Cerebellar nuclear complex (tissue), 1 donor: ENCODE measurements around the gene TOR1B.
"Not testable (repeated sequence)": the region's sequence is repeated elsewhere in the genome, so short reads cannot be mapped to it uniquely, and the experiment has no call there.

Source experiments
- DNase-seq, 2 experiments: peaks; one replicate each; lab custom pipeline; 2025; lab: John Stamatoyannopoulos, UW

Gene TOR1B

DNA sequence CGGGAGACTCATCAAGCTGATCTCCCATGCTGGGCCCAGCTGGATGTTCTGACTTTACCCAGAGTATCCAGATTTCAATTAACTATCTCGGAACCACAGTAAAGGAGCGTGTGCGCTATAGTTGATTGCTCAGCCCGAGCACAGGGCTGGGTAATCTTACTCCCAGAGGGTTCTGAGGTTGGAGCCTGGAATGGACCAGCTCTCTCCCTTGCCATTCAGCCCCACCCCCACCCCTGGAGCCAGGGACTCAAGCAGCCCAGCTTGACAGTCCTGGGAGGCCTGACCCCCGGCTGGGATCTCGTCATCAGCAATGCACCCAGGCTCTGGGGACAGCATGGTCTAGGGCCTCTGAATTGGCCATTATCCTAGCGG is 26.4 kb upstream of the TOR1B start:
- no peak for DNase-seq

DNA sequence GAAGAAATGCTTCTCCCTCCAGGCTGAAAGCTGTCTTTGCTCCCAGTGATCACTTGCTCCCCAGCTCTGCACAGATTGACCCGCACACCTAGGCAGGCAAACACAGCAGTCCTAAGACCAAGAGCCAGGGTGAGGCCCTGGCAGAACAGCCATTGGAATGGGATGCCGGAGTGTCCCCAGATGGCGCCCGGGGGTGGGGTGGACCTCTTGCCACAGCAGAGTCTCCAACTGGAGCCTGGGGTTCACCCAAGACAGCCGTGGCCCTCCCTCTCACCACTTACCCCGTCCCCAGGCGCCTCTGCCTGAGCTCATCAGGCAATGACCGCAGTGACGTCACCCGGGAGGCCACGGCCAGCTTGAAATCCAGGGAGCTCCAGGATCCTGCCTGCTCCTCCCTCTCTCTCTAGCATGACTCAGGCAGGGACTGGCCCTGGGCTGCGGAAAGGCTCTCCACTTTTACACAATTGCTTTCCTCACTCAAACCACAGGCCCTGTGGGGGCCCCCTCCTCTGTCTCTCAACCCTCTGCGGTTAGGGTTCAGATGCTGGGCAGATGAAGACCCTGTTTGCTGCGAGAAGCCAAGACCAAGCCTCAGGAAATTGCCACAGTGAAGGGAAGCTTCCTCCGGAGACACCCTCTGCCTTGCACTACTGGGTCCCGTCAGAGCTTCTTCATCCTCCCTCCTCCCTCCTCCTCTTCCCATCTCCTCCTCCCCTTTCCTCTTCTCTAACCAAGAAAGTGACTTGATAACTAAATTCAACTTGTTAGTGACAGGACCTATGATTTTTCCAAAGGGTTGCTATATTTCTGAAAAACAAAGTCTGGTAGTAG is 25.8 kb upstream of the TOR1B start:
- no peak for DNase-seq

DNA sequence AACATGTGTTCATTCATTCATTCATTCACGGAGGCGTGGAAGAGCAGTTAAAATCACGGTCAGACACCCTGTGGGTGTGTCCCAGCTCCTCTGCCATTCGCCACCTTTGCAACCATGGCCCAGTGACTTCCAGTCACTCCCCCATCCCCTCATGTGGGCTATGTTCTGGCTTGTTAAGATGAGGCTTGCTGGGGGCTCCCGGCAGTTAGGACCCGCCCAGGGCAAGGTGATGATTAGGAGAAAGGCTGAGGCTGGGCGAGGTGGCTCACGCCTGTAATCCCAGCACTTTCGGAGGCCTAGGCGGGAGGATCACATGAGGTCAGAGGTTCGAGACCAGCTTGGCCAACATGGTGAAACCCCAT is 25.2 kb upstream of the TOR1B start:
- no peak for DNase-seq

GRCh38 chr9:129778469-129778868 is 24.5 kb upstream of the TOR1B start:
- DNase-seq = no peak

DNA sequence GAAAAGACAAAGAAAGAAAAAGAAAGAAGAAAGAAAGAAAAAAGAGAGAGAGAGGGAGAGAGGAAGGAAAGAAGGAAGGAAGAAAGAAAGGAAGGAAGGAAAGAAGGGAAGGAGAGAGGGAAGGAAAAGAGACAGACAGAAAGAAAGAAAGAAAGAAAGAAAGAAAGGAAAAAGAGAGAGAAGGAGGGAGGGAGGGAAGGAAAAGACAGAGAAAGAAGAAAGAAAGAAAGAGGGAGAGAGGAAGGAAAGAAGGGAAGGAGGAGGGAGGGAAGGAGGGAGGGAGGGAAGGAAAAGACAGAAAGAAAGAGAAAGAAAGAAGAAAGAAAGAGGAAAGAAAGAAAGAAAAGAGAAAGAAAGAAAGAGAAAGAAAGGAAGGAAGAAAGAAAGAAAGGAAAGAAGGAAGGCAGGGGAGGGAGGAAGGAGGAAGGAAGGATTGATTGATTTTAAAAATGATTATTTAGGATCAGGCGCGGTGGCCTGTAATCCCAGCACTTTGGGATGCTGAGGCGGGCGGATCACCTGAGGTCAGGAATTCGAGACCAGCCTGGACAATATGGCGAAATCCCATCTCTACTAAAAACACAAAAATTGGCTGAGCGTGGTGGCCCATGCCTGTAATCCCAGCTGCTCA is 23.3 kb upstream of the TOR1B start:
- DNase-seq = no peak

DNA sequence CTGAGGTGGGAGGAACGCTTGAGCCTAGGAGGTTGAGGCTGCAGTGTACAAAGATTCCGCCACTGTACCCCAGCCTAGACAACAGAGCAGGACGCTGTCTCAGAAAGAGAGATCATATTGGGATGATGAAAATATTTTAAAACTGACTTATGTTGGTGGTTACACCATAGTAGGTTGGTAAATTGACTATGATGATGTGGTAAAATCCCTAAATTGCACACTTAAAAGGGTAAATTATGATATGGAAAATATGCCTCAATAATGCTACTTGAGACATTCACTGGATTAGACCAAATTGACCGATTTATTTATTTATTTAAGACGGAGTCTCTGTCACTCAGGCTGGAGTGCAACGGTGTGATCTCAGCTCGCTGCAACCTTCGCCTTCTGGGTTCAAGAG is 21.9 kb upstream of the TOR1B start:
- DNase-seq = no peak

DNA sequence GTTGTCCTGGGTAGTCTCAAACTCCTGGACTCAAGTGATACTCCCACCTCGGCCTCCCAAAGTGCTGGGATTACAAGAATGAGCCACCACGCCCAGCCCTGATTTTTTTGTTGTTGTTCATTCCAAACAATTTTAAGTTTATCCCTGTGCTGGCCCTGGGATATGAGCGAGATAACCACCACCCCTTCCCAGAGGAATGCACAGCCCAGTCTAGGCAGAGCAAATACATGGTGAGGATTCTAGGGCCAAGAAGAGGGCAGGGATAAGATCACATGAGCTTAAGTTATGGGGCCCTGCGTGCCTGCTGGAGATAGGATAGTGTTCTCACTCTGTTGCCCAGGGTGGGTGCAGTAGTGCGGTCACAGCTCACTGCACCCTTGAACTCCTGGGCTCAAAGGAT is 21.0 kb upstream of the TOR1B start:
- no peak for DNase-seq

DNA sequence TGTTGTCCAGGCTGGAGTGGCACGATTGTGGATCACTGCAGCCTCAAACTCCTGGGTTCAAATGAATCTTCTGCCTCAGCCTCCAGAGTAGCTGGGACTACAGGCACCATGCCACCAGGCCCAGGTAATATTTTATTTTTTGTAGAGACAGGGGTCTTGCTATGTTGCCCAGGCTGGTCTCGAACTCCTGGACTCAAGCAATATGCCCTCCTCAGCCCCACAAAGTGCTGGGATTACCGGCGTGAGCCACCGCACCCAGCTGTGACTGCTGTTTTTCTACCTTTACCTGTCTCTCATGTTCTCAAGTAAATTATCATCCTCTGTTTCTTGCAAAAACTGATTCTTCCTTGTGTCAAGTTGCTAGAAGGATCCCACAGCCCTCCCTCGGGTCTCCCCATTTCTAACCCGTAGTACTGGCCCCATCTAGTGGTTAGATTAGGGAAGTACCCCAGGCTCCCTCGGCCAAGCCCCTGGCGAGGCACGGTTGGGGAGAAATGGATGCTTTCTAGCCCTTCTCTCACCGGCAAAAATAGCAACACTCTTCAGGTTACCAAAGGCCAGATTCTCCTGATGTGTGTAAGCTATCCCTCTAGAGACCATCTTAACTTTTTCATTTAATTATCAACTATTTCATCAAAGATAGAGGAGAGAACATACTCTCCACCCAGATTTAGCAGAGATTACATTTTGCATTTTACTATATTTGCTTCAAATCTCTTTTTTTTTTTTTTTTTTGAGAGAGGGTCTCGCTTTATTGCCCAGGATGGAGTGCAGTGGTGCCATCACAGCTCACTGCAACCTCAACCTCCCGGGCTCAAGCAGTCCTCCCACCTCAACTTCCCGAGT is 19.2 kb upstream of the TOR1B start:
- peak in 1 of 2 experiments; percentile 19 for DNase-seq

DNA sequence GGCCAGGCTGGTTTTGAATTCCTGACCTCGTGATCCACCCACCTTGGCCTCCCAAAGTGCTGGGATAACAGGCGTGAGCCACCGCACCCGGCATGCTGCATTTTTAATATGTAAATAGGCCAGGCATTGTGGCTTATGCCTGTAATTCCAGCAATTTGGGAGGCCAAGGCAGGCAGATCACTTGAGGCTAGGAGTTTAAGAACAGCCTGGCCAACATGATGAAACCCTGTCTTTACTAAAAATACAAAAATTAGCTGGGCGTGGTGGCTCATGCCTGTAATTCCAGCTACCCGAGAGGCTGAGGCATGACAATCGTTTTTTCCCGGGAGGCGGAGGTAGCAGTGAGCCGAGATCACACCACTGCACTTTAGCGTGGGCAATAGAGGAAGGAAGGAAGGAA is 18.0 kb upstream of the TOR1B start:
- DNase-seq = not testable (repeated sequence)

GRCh38 chr9:129785866-129786265 is 17.1 kb upstream of the TOR1B start:
- DNase-seq = no peak

DNA sequence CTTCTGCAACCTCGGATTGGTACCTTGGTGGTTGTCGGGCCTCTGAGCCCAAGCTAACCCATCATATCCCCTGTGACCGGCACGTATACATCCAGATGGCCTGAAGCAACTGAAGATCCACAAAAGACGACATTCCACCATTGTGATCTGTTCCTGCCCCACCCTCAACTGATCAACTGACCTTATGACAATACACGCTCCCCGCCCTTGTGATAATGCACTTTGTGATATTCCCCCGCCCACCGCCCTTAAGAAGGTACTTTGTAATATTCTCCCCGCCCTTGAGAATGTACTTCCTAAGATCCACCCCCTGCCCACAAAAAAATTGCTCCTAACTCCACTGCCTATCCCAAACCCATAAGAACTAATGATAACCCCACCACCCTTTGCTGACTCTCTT is 16.5 kb upstream of the TOR1B start:
- DNase-seq = no peak

DNA sequence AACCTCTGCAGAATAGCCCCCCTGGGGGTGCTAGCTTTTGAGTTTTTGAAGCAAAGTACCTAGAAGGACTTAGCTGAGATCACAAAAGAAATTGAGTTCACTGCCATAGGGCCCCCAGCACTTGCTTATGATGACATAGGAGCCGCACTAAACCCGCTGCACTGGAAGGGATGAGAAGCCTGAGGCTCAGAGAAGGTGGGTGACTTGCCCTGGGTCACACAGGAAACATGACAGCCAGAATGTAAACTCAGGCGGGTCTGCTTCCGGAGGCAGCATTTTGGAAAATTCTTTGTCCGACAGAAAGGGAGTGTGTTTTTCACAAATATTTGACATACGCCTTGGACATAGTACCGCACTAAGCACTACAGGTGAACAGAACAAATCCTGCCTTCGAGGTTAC is 8.4 kb upstream of the TOR1B start:
- DNase-seq = no peak

- DNase-seq = not testable (repeated sequence)
These were observed 7.0 kb upstream of the TOR1B start for GRCh38 chr9:129796029-129796428.

GRCh38 chr9:129798973-129799372 is 4.0 kb upstream of the TOR1B start:
- no peak for DNase-seq

DNA sequence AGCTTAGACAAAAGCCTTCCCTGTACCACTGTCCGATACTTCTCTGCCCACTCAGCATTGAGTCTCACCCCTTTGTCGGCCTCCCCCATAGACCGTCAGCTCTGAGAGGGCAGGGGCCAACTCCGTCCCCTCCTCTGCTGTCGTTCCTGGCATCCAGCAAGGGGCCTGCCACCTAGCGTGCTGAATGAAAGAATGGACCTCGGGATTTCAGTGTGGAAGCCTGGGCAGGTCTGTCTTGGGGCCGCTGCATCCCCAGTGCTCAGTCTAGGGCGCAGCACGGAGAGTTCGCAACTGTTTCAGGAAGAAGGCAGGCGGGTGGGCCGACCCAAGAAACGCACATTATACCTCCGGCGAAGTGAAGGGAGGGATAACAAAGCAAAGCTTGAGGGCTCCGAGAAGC is 1.5 kb upstream of the TOR1B start:
- DNase-seq = no peak

DNA sequence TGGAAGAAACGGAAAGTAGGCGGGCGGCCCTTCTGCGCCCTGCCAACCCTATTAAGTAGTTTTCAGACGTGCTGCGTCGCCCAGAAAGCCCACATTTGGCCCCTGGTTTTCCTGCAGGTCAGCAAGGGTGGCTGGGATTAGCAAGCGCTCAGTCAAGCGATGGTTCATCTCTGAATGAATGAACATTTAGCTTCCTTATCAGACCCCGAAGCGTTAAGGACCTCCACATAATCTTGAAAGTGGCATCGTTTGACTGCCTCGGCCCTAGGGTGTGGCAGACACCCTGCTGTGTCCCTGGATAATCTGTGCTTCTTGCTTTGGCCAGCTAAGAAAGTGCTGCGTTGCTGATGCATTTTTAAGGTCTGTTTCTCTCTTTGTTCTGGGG is 684 bp downstream of the TOR1B start:
- DNase-seq = no peak

- DNase-seq = no peak
These were observed 3.1 kb downstream of the TOR1B start for GRCh38 chr9:129806061-129806460.

GRCh38 chr9:129809346-129809745 is 6.4 kb downstream of the TOR1B start:
- DNase-seq = no peak

DNA sequence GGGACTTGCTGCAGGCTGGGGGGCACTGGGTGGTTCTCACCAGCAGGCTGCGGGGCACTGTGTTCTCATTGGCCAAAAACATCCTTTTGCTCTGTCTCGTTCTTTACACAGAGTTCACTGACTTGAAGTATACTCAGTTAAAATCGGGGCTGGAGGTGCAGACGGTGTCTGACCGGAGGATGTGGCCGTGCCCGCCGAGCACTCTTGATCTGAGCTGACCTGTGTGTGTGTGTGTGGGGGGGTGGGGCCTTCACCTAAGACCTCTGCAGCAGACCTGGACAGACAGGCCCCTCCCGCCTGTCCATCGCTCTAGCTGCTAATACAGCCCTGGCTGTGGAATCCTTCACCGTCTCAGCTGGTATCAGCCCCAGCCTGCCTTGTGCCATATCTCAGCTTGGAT is 7.1 kb downstream of the TOR1B start:
- no peak for DNase-seq

GRCh38 chr9:129810788-129811187 is 7.8 kb downstream of the TOR1B start:
- DNase-seq = no peak

DNA sequence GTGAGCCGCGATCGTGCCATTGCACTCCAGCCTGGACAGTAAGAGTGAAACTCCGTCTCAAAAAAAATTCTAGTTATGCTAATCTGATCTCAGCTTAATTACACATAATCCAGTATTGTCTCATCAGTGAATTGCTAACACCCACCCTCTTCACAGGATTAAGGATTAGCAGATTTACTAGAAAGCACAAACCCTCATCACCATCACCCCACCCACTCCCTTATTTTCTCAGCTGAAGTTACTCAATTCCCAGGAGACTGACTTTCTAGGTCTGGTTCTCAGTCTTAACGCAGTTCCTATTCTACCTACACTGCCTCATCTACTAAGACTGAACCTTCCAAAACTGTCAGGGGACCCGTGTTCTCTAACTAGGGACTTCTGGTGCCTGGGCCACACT is 9.0 kb downstream of the TOR1B start:
- no peak for DNase-seq

- no peak for DNase-seq
These were observed 9.4 kb downstream of the TOR1B start for GRCh38 chr9:129812385-129812784.

- no peak for DNase-seq
These were observed 10.7 kb downstream of the TOR1B start for GRCh38 chr9:129813661-129814060.
